ENCODE measurements around the gene BAIAP2L1. TPM values are rescaled to one million over a fixed set of nuclear protein-coding genes. Genes with fewer than 3 reads are reported as not detected.
A peak's percentile ranks its signal among the peaks of the same experiment; 100 is the strongest.

Gene BAIAP2L1
- total RNA-seq, 1 donor from 2014 or later = 2.1 TPM

GRCh38 chr7:98335411-98335977, 65.4 kb downstream of the BAIAP2L1 start:
- no peak for DNase-seq
- Histone ChIP-seq H3K27ac (replicated peaks) (no peak overlapping the region), H3K4me3 (no peak overlapping the region), H3K27me3 (ENCODE audit: low read depth) (no peaks in the 10 kb centered on the region), H3K4me1 (no peaks in the 10 kb centered on the region), H3K36me3 (no peaks in the 10 kb centered on the region), H3K9me3 (replicated peaks) (peaks cover 14% of the 10 kb centered on the region)
- intact Hi-C loops (cut with micrococcal nuclease) = no loop called here
- no peak for TF ChIP-seq CTCF (IDR thresholded peaks at IDR 0.05; ENCODE audit: borderline replicate concordance)

GRCh38 chr7:98334081-98334480, 66.8 kb downstream of the BAIAP2L1 start:
- no peak for DNase-seq
- H3K36me3 ChIP-seq = no peaks in the 10 kb centered on the region
- no peak overlapping the region for H3K4me3 ChIP-seq
- no peak for TF ChIP-seq CTCF (IDR thresholded peaks at IDR 0.05; ENCODE audit: borderline replicate concordance)
- peaks cover 9% of the 10 kb centered on the region for H3K4me1 ChIP-seq
- no peak overlapping the region for H3K27ac ChIP-seq (replicated peaks)
- H3K9me3 ChIP-seq (replicated peaks) = peaks cover 9% of the 10 kb centered on the region
- no peaks in the 10 kb centered on the region for H3K27me3 ChIP-seq (ENCODE audit: low read depth)
- intact Hi-C loops (cut with micrococcal nuclease) = no loop called here

GRCh38 chr7:98330926-98331529, 69.9 kb downstream of the BAIAP2L1 start:
- Histone ChIP-seq H3K4me3 (no peak overlapping the region), H3K27me3 (ENCODE audit: low read depth) (no peaks in the 10 kb centered on the region), H3K27ac (replicated peaks) (no peak overlapping the region), H3K9me3 (replicated peaks) (peaks cover 7% of the 10 kb centered on the region), H3K4me1 (peaks cover 17% of the 10 kb centered on the region), H3K36me3 (no peaks in the 10 kb centered on the region)
- DNase-seq = no peak
- TF ChIP-seq CTCF (IDR thresholded peaks at IDR 0.05; ENCODE audit: borderline replicate concordance) = no peak
- intact Hi-C loops (cut with micrococcal nuclease) = no loop called here

DNA sequence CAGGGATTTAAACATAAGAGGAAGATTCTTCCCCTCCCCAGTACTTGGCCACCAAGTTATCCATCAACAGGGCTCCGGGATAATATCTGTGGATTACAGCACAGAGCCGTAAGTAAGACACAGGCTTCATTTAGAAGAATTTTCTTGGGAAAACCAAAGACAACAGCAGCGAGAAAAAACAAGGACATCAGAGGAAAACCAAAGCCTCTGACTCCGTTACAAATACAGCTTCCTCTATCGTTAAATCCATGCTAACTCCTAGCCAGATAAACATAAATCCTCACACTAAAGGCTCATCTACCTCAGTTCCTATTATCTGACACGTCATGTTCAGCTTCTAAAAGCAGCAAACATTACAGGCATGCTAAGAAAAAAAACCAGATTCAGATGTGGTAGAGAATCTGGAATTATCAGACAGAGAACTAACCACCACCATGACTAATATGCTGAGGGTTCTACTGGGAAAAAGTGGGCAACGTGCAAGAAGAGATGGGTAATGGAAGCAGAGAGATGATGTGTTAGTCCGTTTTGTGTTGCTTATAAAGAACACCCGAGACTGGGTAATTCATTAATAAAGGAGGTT, 71.0 kb downstream of the BAIAP2L1 start:
- no peak for DNase-seq
- intact Hi-C loops (cut with micrococcal nuclease) = no loop called here
- Histone ChIP-seq H3K27ac (replicated peaks) (peak overlapping the region; percentile 92), H3K9me3 (replicated peaks) (peaks cover 7% of the 10 kb centered on the region), H3K4me3 (no peak overlapping the region), H3K27me3 (ENCODE audit: low read depth) (no peaks in the 10 kb centered on the region), H3K4me1 (peaks cover 17% of the 10 kb centered on the region), H3K36me3 (no peaks in the 10 kb centered on the region)
- no peak for TF ChIP-seq CTCF (IDR thresholded peaks at IDR 0.05; ENCODE audit: borderline replicate concordance)

GRCh38 chr7:98329100-98329790, 71.6 kb downstream of the BAIAP2L1 start:
- Histone ChIP-seq H3K4me3 (peak overlapping the region; percentile 29), H3K4me1 (peaks cover 17% of the 10 kb centered on the region), H3K36me3 (no peaks in the 10 kb centered on the region), H3K27me3 (ENCODE audit: low read depth) (no peaks in the 10 kb centered on the region), H3K27ac (replicated peaks) (peak overlapping the region; percentile 92), H3K9me3 (replicated peaks) (peaks cover 7% of the 10 kb centered on the region)
- TF ChIP-seq CTCF (IDR thresholded peaks at IDR 0.05; ENCODE audit: borderline replicate concordance) = no peak
- intact Hi-C loops (cut with micrococcal nuclease) = no loop called here
- DNase-seq = peak; percentile 36

All from left ventricle myocardium inferior (tissue), 1 donor.